Heart right ventricle (tissue), 16 donors: Measurements from ENCODE around the gene KIF17. TPM values are rescaled to one million over a fixed set of nuclear protein-coding genes. Genes with fewer than 3 reads are reported as not detected.

Experiments used
- ATAC-seq, 8 donors: fragments of 200-7000 bp; cut with Tn5 transposase; one replicate each; pipeline ENCODE4 v1.9.1; 2020; ENCODE audit warnings: mild to moderate bottlenecking in 8 of 8, moderate library complexity in 8 of 8, moderate number of reproducible peaks in 1 of 8
- DNase-seq, 2 donors: peaks; one replicate each; pipeline ENCODE4 v3.0.0-alpha.2; 2020
- H3K27ac ChIP-seq, 10 donors: fragments of 200-600 bp; sonication (generic) in 2 of 10; one replicate each; pipeline versions ENCODE4 v1.5.0 to v1.8.0; 2020 to 2022; ENCODE audit warnings: mild to moderate bottlenecking in 3 of 10
- H3K27me3 ChIP-seq, 7 donors: fragments of 200-600 bp; one replicate each; pipeline ENCODE4 v1.8.0; 2021 to 2022; ENCODE audit warnings: mild to moderate bottlenecking in 2 of 7
- H3K36me3 ChIP-seq, 9 donors: fragments of 200-600 bp; sonication (generic) in 1 of 9; one replicate each; pipeline versions ENCODE4 v1.5.0 to v1.8.0; 2020 to 2022; ENCODE audit warnings: mild to moderate bottlenecking in 2 of 9
- H3K4me1 ChIP-seq, 9 donors: fragments of 200-600 bp; sonication (generic) in 1 of 9; one replicate each; pipeline versions ENCODE4 v1.5.0 to v1.8.0; 2020 to 2022; ENCODE audit warnings: mild to moderate bottlenecking in 4 of 9
- H3K4me3 ChIP-seq, 10 donors: fragments of 200-600 bp; sonication (generic) in 2 of 10; one replicate each; pipeline versions ENCODE4 v1.5.0 to v1.8.0; 2020 to 2022; ENCODE audit warnings: mild to moderate bottlenecking in 7 of 10, moderate library complexity in 2 of 10
- H3K9me3 ChIP-seq, 11 donors: fragments of 200-600 bp in 10 of 11; sonication (generic) in 2 of 11; one replicate each; pipeline versions ENCODE4 v1.5.0 to v1.8.0; 2013 to 2022; ENCODE audit warnings: mild to moderate bottlenecking in 2 of 11, control low read depth in 1 of 11, moderate library complexity in 1 of 11
- CTCF ChIP-seq, 9 donors: fragments of 200-600 bp; sonication (generic) in 2 of 9; IDR thresholded peaks; one replicate each; pipeline versions ENCODE4 v1.5.0 to v1.8.0; 2021 to 2022; ENCODE audit warnings: antibody characterized with exemption in 9 of 9, mild to moderate bottlenecking in 5 of 9, moderate library complexity in 1 of 9
- WGBS, 2 donors: extraction: QIAGEN DNeasy Blood & Tissue Kit; methylation state at CpG; one replicate each; pipeline ENCODE4 v1.1.7; 2013; ENCODE audit warnings: inconsistent platforms in 1 of 2; 5-methylcytosine and 5-hydroxymethylcytosine counted together
- intact Hi-C, 10 donors: fragments of 100-400 bp; cut with DNase I; formaldehyde crosslinking; loops; one replicate each; pipeline versions ENCODE4 v1.11.1 to v1.14.2; 2022
- polyA plus RNA-seq, 2 donors: library from polyadenylated mRNA; stranded (reverse); fragments of 200-250 nt; gene quantifications; one replicate each; pipeline ENCODE4 v1.2.3, GENCODE V29; 2013
- total RNA-seq, 10 donors: library from RNA; stranded (reverse); fragmentation: NEBNext Ultra II Directional in 3 of 10; extraction: Animal tissue kit (Norgen Biotek cat#: 25700) in 3 of 10; gene quantifications; one replicate each; pipeline versions ENCODE4 v1.2.1 to v1.2.4, GENCODE V29; 2021 to 2023
- donor health status: Arrhythmogenic right ventricular cardiomyopathy.
- donor health status: ischemic (EF 13 %, LVEDD 7.1; RV severe dilation, severe dysfunction).
- donor health status: healthy with polysubstance abuse.
- donor health status: DM: no; HTN: yes; CAD: no.
- donor health status: DM: no; HTN: no; CAD: no.
- donor health status: ischemic (EF 25% LVEDD 6.9; RV normal size, moderate dysfunction).
- donor health status: ischemic (EF 25% LVEDD 5.7; RV mildly dilated, moderate dysfunction).
- donor health status: healthy.
- donor health status: DM: yes; HTN: yes; CAD: no.
- donor health status: Ischemic cardiomyopathy.
- donor health status: ischemic (EF 35%, LVEDD 5.7; RV mildly dilated, moderate dysfunction).
- donor health status: nonischemic (EF 11% LVEDD 7.7; RV severe dilation, severe dysfunction).
- donor health status: DM: yes; HTN: yes; CAD: no.
- donor health status: PGD.
- donor health status: ischemic (EF 29% LVEDD 5.4; RV normal size, mild dysfunction).
- donor health status: nonischemic (EF 23%, LVEDD 6.1; RV moderate dilation, normal function).

KIF17 gene
- total and polyA plus RNA-seq, 12 donors: 2.7 to 7.5 (median 5.2) TPM

GRCh38 chr1:20696397-20697333, 21.1 kb downstream of the KIF17 start:
- H3K36me3 ChIP-seq: no peaks in the 10 kb centered on the region
- WGBS, 2 donors: 1 to 2% methylated on average over 45 to 46 of the region's 46 CpGs
- peak; percentile 84 to 95 (median 88) for TF ChIP-seq CTCF (IDR thresholded peaks at IDR 0.05)
- peak; percentile 91 to 96 (median 93) for ATAC-seq
- H3K9me3 ChIP-seq: peaks cover 0 to 6% (median 0%) of the 10 kb centered on the region in 11 donors
- peak overlapping the region; percentile 51 to 87 (median 74) for H3K27ac ChIP-seq
- intact Hi-C loops: loop anchor here (1.0 to 10.0 kb wide), 4 partner anchors 88 to 501 kb away; partner anchors contain the start of gene HP1BP3 (in 1 of the 10)
- no peaks in the 10 kb centered on the region for H3K27me3 ChIP-seq
- H3K4me3 ChIP-seq: peak overlapping the region; percentile 44 to 67 (median 58)
- peaks cover 0 to 17% (median 11%) of the 10 kb centered on the region in 9 donors for H3K4me1 ChIP-seq
- peak; percentile 84 to 86 for DNase-seq

GRCh38 chr1:20695515-20695914, 22.3 kb downstream of the KIF17 start:
- no peaks in the 10 kb centered on the region for H3K36me3 ChIP-seq
- H3K9me3 ChIP-seq: peaks cover 0 to 7% (median 0%) of the 10 kb centered on the region in 11 donors
- H3K4me1 ChIP-seq: peaks cover 0 to 17% (median 11%) of the 10 kb centered on the region in 9 donors
- no peak for DNase-seq
- ATAC-seq: no peak
- WGBS, 2 donors: 82 to 85% methylated on average over 10 of the region's 10 CpGs
- no peak for TF ChIP-seq CTCF (IDR thresholded peaks at IDR 0.05)
- H3K27ac ChIP-seq: no peak overlapping the region
- H3K27me3 ChIP-seq: no peaks in the 10 kb centered on the region
- no peak overlapping the region for H3K4me3 ChIP-seq
- intact Hi-C loops: loop anchor here in 6 of 10 donors (5.0 to 10.0 kb wide), 2 partner anchors 89 to 502 kb away; partner anchors contain the start of gene HP1BP3 (in 1 of the 6)

GRCh38 chr1:20693623-20694022, 24.2 kb downstream of the KIF17 start:
- Histone ChIP-seq H3K4me3 (no peak overlapping the region), H3K4me1 (peaks cover 0 to 17% (median 11%) of the 10 kb centered on the region in 9 donors), H3K9me3 (peaks cover 0 to 7% (median 0%) of the 10 kb centered on the region in 11 donors), H3K36me3 (no peaks in the 10 kb centered on the region), H3K27me3 (no peaks in the 10 kb centered on the region), H3K27ac (no peak overlapping the region)
- ATAC-seq: no peak
- intact Hi-C loops: loop anchor here in 1 of 10 donors (10.0 kb wide), 1 partner anchor 91 kb away; the partner anchor contains the start of gene HP1BP3
- WGBS, 2 donors: 74 to 78% methylated on average over 2 of the region's 2 CpGs
- DNase-seq: no peak
- TF ChIP-seq CTCF (IDR thresholded peaks at IDR 0.05): no peak

GRCh38 chr1:20691872-20692271, 25.9 kb downstream of the KIF17 start:
- H3K4me3 ChIP-seq: no peak overlapping the region
- H3K27me3 ChIP-seq: no peaks in the 10 kb centered on the region
- peaks cover 0 to 11% (median 6%) of the 10 kb centered on the region in 9 donors for H3K4me1 ChIP-seq
- no peak overlapping the region for H3K27ac ChIP-seq
- TF ChIP-seq CTCF (IDR thresholded peaks at IDR 0.05): no peak
- peaks cover 0 to 7% (median 0%) of the 10 kb centered on the region in 11 donors for H3K9me3 ChIP-seq
- intact Hi-C loops: loop anchor here in 1 of 10 donors (10.0 kb wide), 1 partner anchor 93 kb away; the partner anchor contains the start of gene HP1BP3
- no peaks in the 10 kb centered on the region for H3K36me3 ChIP-seq
- no peak for DNase-seq
- 88 to 92% methylated on average over 1 of the region's 1 CpG for WGBS, 2 donors
- no peak for ATAC-seq
